Esophagus (tissue), 2 donors: ENCODE measurements around the gene NCAPG. TPM values are rescaled to one million over a fixed set of nuclear protein-coding genes. Genes with fewer than 3 reads are reported as not detected.

ENCODE experiments used
- H3K27ac ChIP-seq, 2 donors: one replicate each; pipeline ENCODE4 v1.5.1; 2013; ENCODE audit warnings: low read depth in 2 of 2, mild to moderate bottlenecking in 2 of 2, inconsistent platforms in 1 of 2, low read length in 1 of 2, moderate library complexity in 1 of 2
- H3K27me3 ChIP-seq, 2 donors: one replicate each; pipeline ENCODE4 v1.6.1; 2013; ENCODE audit warnings: low read length in 2 of 2, control low read depth in 1 of 2, mild to moderate bottlenecking in 1 of 2; ENCODE audit not compliant: insufficient read depth in 2 of 2, control insufficient read depth in 1 of 2
- H3K36me3 ChIP-seq, 2 donors: one replicate each; pipeline ENCODE4 v1.6.1; 2013; ENCODE audit warnings: low read length in 1 of 2; ENCODE audit not compliant: control insufficient read depth in 2 of 2, insufficient read depth in 2 of 2
- H3K4me1 ChIP-seq, 2 donors: one replicate each; pipeline ENCODE4 v1.6.1; 2013; ENCODE audit warnings: low read length in 1 of 2; ENCODE audit not compliant: control insufficient read depth in 2 of 2, insufficient read depth in 2 of 2
- H3K4me3 ChIP-seq, 2 donors: one replicate each; pipeline ENCODE4 v1.5.1; 2013; ENCODE audit warnings: low read length in 2 of 2, mild to moderate bottlenecking in 2 of 2, low read depth in 1 of 2, moderate library complexity in 1 of 2
- H3K9me3 ChIP-seq, 2 donors: one replicate each; pipeline ENCODE4 v1.6.1; 2013; ENCODE audit warnings: mild to moderate bottlenecking in 2 of 2, low read depth in 1 of 2, low read length in 1 of 2, moderate library complexity in 1 of 2; ENCODE audit not compliant: control insufficient read depth in 2 of 2, insufficient read depth in 1 of 2
- WGBS, 2 donors: extraction: QIAGEN DNeasy Blood & Tissue Kit; methylation state at CpG; one replicate each; pipeline ENCODE4 v1.1.7; 2013; 5-methylcytosine and 5-hydroxymethylcytosine counted together
- polyA plus RNA-seq, 2 donors: library from polyadenylated mRNA; stranded (reverse); fragments of 200-250 nt; gene quantifications; one replicate each; pipeline ENCODE4 v1.2.3, GENCODE V29; 2013
- donor health status: healthy with polysubstance abuse.
- donor health status: Bipolar disorder and iron deficiency.

Gene NCAPG
- polyA plus RNA-seq, 2 donors: 5.6 to 7.0 TPM

GRCh38 chr4:17771284-17771908, 39.4 kb upstream of the NCAPG start:
- 35 to 57% methylated on average over 8 of the region's 8 CpGs for WGBS, 2 donors
- Histone ChIP-seq H3K27me3 (no peaks in the 10 kb centered on the region), H3K4me3 (no peak overlapping the region), H3K4me1 (no peaks in the 10 kb centered on the region), H3K36me3 (no peaks in the 10 kb centered on the region), H3K9me3 (peaks cover 0 to 5% of the 10 kb centered on the region in 2 donors), H3K27ac (peak overlapping the region; percentile 73 to 92)

DNA sequence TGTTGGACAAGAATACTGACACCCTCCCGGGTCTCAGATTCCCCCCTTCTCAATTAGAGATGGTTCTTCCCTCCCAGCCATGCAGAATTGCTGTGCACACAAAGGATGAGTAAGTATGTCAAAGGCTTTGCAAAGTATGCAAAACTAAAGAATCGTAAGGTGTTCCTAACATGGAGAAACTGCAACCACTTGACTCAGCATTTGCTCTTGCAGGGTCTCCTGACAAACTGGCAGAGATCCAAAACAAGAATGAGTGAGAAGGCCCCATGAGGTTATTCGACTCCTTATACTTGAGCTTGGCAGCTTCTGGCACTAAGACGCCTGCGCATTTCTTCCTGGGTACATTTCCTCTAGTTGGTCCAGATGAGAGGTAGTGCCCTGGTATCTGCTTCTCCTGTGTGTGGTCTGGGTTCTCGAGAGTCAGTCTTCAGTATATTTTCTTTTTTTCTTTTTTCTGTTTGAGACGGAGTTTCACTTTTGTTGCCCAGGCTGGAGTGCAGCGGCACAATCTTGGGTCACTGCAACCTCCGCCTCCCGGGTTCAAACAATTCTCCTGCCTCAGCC, 37.6 kb upstream of the NCAPG start:
- 81 to 84% methylated on average over 10 of the region's 10 CpGs for WGBS, 2 donors
- no peaks in the 10 kb centered on the region for H3K9me3 ChIP-seq
- H3K4me1 ChIP-seq: no peaks in the 10 kb centered on the region

DNA sequence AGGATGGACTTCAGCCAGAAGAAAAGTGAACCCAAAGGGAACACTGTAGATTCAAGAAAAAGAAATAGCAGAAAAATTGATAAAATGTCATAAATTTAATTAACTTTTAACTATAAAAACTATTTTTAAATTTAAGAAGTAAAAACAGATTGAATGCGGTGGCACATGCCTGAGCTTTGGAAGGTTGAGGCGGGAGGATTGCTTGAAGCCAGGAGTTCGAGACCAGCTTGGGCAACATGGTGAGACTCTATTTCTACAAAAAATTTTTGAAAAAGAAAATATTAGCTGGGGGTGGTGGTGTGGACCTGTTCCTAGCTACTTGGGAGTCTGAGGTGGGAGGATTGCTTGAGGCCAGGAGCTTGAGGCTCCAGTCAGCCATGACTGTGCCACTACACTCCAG, 32.3 kb upstream of the NCAPG start:
- WGBS, 2 donors: 88 to 98% methylated on average over 3 of the region's 3 CpGs
- no peaks in the 10 kb centered on the region for H3K9me3 ChIP-seq
- H3K36me3 ChIP-seq: no peaks in the 10 kb centered on the region
- peaks cover 7 to 14% of the 10 kb centered on the region in 2 donors for H3K4me1 ChIP-seq
- H3K27me3 ChIP-seq: peaks cover 0 to 4% of the 10 kb centered on the region in 2 donors
- no peak overlapping the region for H3K27ac ChIP-seq
- no peak overlapping the region for H3K4me3 ChIP-seq

More for the DNA sequence above, 37.6 kb upstream of the NCAPG start:
- H3K27ac ChIP-seq: no peak overlapping the region
- H3K27me3 ChIP-seq: no peaks in the 10 kb centered on the region
- no peak overlapping the region for H3K4me3 ChIP-seq
- no peaks in the 10 kb centered on the region for H3K36me3 ChIP-seq

- WGBS, 2 donors: 6 to 8% methylated on average over 31 of the region's 31 CpGs
- Histone ChIP-seq H3K4me1 (peaks cover 7 to 14% of the 10 kb centered on the region in 2 donors), H3K4me3 (peak overlapping the region; percentile 46 to 48), H3K36me3 (no peaks in the 10 kb centered on the region), H3K27ac (no peak overlapping the region), H3K27me3 (peaks cover 0 to 4% of the 10 kb centered on the region in 2 donors), H3K9me3 (no peaks in the 10 kb centered on the region)
These were observed 30.1 kb upstream of the NCAPG start for GRCh38 chr4:17780501-17781299.

DNA sequence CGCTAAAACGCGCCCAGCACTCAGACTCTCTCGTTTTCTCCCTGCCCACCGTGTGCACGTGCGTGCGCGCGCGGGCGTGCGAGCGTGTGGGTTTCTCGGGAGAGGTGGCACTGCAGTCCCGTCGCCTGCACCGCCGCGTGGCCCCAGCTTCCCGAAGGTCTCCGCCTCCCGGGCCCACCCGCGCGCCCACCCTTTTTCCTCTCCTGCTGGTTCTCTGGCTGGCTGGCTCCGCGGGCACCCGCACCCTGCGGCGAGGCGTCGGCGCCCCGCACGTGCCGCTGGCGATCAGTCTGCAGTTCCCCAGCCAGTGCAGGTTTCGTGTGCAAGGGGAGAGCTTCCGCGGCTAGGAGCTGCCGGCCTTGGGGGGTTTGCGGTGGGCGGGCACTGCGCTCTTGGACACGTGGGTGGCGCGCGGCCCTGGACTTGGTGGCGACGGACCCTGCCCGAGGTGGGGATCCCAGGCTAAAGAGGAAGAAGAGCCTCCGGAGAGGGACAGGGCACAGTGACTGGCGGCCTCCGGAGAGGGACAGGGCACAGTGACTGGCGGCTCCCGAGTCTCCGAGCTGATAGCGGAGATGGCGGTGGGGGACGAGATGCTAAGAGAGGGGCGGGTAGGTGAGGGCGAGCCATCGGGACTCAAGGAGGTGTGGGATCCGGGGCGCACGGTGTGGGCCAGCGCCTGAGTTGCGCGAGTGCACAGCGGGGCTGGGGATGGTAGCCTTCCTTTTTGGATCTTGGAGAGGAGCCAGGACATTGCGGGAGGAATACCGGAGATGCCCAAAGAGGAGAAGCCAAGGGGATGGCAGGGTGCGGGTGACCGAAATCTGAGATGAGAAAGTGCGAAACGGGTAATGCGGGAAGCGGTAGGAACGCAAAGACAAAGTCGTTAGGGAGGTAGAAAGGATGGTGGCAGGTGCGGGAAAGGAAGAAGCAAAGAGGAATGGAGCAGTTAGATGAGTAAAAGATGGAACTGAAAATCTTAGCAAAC, 29.2 kb upstream of the NCAPG start, which contains the start of gene FAM184B:
TSS of gene FAM184B (minus strand) at position 322 of the 988 bp plus-strand sequence. CDS start 322 bp downstream, outside the sequence.
- Histone ChIP-seq H3K36me3 (no peaks in the 10 kb centered on the region), H3K4me1 (peaks cover 7 to 14% of the 10 kb centered on the region in 2 donors), H3K27ac (no peak within 1 kb of the TSS), H3K27me3 (peaks cover 0 to 4% of the 10 kb centered on the region in 2 donors), H3K4me3 (peak within 1 kb of the TSS; percentile 46 to 48), H3K9me3 (no peaks in the 10 kb centered on the region)
- WGBS, 2 donors: 7 to 8% methylated on average over 75 to 82 of the region's 82 CpGs

GRCh38 chr4:17785858-17786257, 24.9 kb upstream of the NCAPG start:
- Histone ChIP-seq H3K36me3 (no peaks in the 10 kb centered on the region), H3K4me3 (no peak overlapping the region), H3K9me3 (no peaks in the 10 kb centered on the region), H3K4me1 (peaks cover 7 to 11% of the 10 kb centered on the region in 2 donors), H3K27ac (no peak overlapping the region), H3K27me3 (peaks cover 0 to 2% of the 10 kb centered on the region in 2 donors)
- 60 to 73% methylated on average over 5 of the region's 5 CpGs for WGBS, 2 donors

DNA sequence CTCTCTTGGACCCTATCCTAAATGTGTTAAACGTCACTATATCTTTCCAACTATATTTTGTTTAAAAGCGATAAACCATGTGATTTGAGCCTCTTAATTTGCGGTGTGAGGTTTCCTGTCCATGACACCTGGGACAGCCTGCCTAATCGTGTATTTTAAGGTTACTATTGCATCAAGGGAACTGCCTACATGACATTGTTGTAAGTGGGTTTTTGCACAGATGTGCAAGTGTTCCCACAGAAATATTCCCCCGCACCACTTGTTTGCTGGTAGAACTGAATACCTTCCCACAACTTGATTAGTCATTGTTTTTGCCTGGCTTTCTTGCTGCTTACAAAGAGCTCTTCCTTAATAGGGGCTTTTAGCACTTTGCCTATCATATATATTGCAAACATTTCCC, 24.2 kb upstream of the NCAPG start:
- H3K27me3 ChIP-seq: no peaks in the 10 kb centered on the region
- peaks cover 2 to 4% of the 10 kb centered on the region in 2 donors for H3K4me1 ChIP-seq
- no peak overlapping the region for H3K4me3 ChIP-seq
- H3K27ac ChIP-seq: no peak overlapping the region
- 53 to 65% methylated on average over 5 of the region's 5 CpGs for WGBS, 2 donors
- H3K36me3 ChIP-seq: no peaks in the 10 kb centered on the region
- no peaks in the 10 kb centered on the region for H3K9me3 ChIP-seq

DNA sequence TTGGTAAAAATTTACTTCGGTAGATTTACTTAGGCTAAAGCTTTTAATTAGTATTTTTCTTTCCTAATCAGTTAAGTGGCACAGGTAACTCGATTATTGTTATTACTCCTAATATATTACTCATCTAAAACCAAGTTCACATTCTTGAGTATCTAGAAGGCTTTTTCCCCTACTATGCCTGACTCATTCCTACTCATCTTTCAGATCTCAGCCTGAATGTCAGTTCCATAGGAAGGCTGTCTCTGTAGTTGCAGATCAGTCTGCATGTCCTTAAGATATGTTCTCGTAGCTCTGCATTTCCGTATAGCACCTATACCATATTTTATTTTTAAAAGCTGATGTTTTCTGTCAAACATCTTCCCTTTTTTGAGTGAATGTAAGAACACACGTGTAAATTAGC, 23.5 kb upstream of the NCAPG start:
- WGBS, 2 donors: 68 to 84% methylated on average over 5 of the region's 5 CpGs

DNA sequence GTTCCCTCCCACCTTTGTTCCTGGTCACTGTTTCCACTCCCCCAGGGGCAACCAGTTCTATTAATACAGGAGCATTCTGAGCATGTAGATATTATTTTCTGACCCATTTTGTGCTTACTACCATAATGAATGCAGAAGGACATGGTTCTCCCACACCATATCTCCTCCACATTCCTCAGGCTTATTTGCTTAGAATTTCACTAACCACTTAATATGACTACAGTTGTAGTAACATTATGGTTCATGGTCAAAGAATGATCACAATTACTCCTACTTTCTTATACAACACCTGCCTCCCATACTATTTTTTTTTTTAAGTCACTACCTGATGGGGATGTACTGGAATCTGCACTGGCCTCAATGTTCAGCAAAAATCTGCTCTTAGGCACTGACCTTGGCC, 21.8 kb upstream of the NCAPG start:
- no peaks in the 10 kb centered on the region for H3K4me1 ChIP-seq
- no peaks in the 10 kb centered on the region for H3K27me3 ChIP-seq
- H3K9me3 ChIP-seq: no peaks in the 10 kb centered on the region
- H3K27ac ChIP-seq: no peak overlapping the region
- no peaks in the 10 kb centered on the region for H3K36me3 ChIP-seq
- no peak overlapping the region for H3K4me3 ChIP-seq

More for the DNA sequence above, 23.5 kb upstream of the NCAPG start:
- Histone ChIP-seq H3K27ac (no peak overlapping the region), H3K27me3 (no peaks in the 10 kb centered on the region), H3K36me3 (no peaks in the 10 kb centered on the region), H3K9me3 (no peaks in the 10 kb centered on the region), H3K4me1 (no peaks in the 10 kb centered on the region), H3K4me3 (no peak overlapping the region)
